Trophoblast cell (in vitro differentiated cells and primary cell): ENCODE data around the gene SMC2.

Experiments used
- DNase-seq, 2 donors: peaks; one replicate each; pipeline ENCODE4 v3.0.0-alpha.2; 2016
- H2AFZ ChIP-seq: 2 replicates; pipeline ENCODE4 v1.6.1; 2013; ENCODE audit warnings: low read length, moderate library complexity, mild to moderate bottlenecking; ENCODE audit not compliant: insufficient read depth, poor library complexity
- H2AK5ac ChIP-seq: 2 replicates; pipeline ENCODE4 v1.6.1; 2013; ENCODE audit warnings: mild to moderate bottlenecking, low read length
- H2BK120ac ChIP-seq: 2 replicates; pipeline ENCODE4 v1.6.1; 2013; ENCODE audit warnings: low read length, mild to moderate bottlenecking, moderate library complexity; ENCODE audit not compliant: insufficient read depth, poor library complexity
- H2BK12ac ChIP-seq: 2 replicates; pipeline ENCODE4 v1.6.1; 2013; ENCODE audit warnings: mild to moderate bottlenecking, low read length, moderate library complexity
- H2BK5ac ChIP-seq: 2 replicates; pipeline ENCODE4 v1.6.1; 2013; ENCODE audit warnings: low read length, low read depth, moderate library complexity, mild to moderate bottlenecking; ENCODE audit not compliant: poor library complexity
- H3K14ac ChIP-seq: 2 replicates; pipeline ENCODE4 v1.6.1; 2013; ENCODE audit warnings: mild to moderate bottlenecking, low read length
- H3K18ac ChIP-seq: 2 replicates; pipeline ENCODE4 v1.6.1; 2013; ENCODE audit warnings: mild to moderate bottlenecking, low read length
- H3K23ac ChIP-seq: 2 replicates; pipeline ENCODE4 v1.6.1; 2013; ENCODE audit warnings: low read length
- H3K27ac ChIP-seq: 2 replicates; pipeline ENCODE4 v1.5.1; 2013; ENCODE audit warnings: low read depth, mild to moderate bottlenecking, inconsistent platforms, low read length, moderate library complexity
- H3K27me3 ChIP-seq: 2 replicates; pipeline ENCODE4 v1.6.1; 2013; ENCODE audit warnings: inconsistent platforms, mild to moderate bottlenecking, low read length, moderate library complexity; ENCODE audit not compliant: insufficient read depth
- H3K36me3 ChIP-seq, 2 experiments: 1 replicate in 1 of 2; 2 replicates in 1 of 2; pipeline ENCODE4 v1.6.1; 2013; ENCODE audit warnings: low read length in 2 of 2, mild to moderate bottlenecking in 2 of 2, moderate library complexity in 1 of 2; ENCODE audit not compliant: insufficient read depth in 2 of 2, control insufficient read depth in 1 of 2
- H3K4ac ChIP-seq: 2 replicates; pipeline ENCODE4 v1.6.1; 2013; ENCODE audit warnings: low read depth, mild to moderate bottlenecking, low read length, moderate library complexity
- H3K4me1 ChIP-seq, 2 experiments: 1 replicate in 1 of 2; 2 replicates in 1 of 2; pipeline ENCODE4 v1.6.1; 2013; ENCODE audit warnings: low read length in 2 of 2, mild to moderate bottlenecking in 2 of 2, moderate library complexity in 1 of 2; ENCODE audit not compliant: insufficient read depth in 2 of 2, control insufficient read depth in 1 of 2
- H3K4me2 ChIP-seq: 2 replicates; pipeline ENCODE4 v1.6.1; 2013; ENCODE audit warnings: inconsistent platforms, mild to moderate bottlenecking, low read length, moderate library complexity
- H3K4me3 ChIP-seq: 2 replicates; pipeline ENCODE4 v1.5.1; 2013; ENCODE audit warnings: mild to moderate bottlenecking, low read depth, low read length, inconsistent platforms
- H3K79me1 ChIP-seq: one replicate; pipeline ENCODE4 v1.6.1; 2013; ENCODE audit warnings: low read length
- H3K79me2 ChIP-seq: 2 replicates; pipeline ENCODE4 v1.6.1; 2013; ENCODE audit warnings: low read length, mild to moderate bottlenecking; ENCODE audit not compliant: control insufficient read depth, insufficient read depth, poor library complexity
- H3K9ac ChIP-seq: 2 replicates; pipeline ENCODE4 v1.6.1; 2013; ENCODE audit warnings: mild to moderate bottlenecking, low read length
- H3K9me3 ChIP-seq: 2 replicates; pipeline ENCODE4 v1.6.1; 2013; ENCODE audit warnings: low read depth, mild to moderate bottlenecking, control low read depth, inconsistent platforms, low read length; ENCODE audit not compliant: insufficient read depth
- H4K12ac ChIP-seq: 2 replicates; pipeline ENCODE4 v1.6.1; 2013; ENCODE audit warnings: low read depth, mild to moderate bottlenecking, low read length, moderate library complexity
- H4K8ac ChIP-seq: 2 replicates; pipeline ENCODE4 v1.6.1; 2013; ENCODE audit warnings: low read depth, mild to moderate bottlenecking, low read length, moderate library complexity
- H4K91ac ChIP-seq: one replicate; pipeline ENCODE4 v1.6.1; 2013; ENCODE audit warnings: low read depth, mild to moderate bottlenecking, low read length, moderate library complexity
- WGBS: extraction: QIAGEN DNeasy Blood & Tissue Kit; methylation state at CpG from one replicate; pipeline ENCODE4 v1.1.7; 2013; ENCODE audit warnings: missing lambda C conversion rate; ENCODE audit not compliant: insufficient read length, insufficient coverage; ENCODE audit errors: extremely low coverage; 5-methylcytosine and 5-hydroxymethylcytosine counted together

The SMC2 gene

GRCh38 chr9:104092192-104092591, 1.9 kb upstream of the SMC2 start:
- Histone ChIP-seq H2BK5ac (no peak overlapping the region), H4K12ac (no peak overlapping the region), H2BK120ac (no peak overlapping the region), H4K8ac (no peak overlapping the region), H3K4me1 (peaks cover 2 to 6% of the 10 kb centered on the region in 2 experiments), H3K27ac (no peak overlapping the region), H3K9me3 (no peaks in the 10 kb centered on the region), H3K79me2 (peaks cover 3% of the 10 kb centered on the region), H3K79me1 (peaks cover 8% of the 10 kb centered on the region), H2AFZ (no peak overlapping the region), H3K4me3 (no peak overlapping the region), H3K4ac (no peak overlapping the region), H3K9ac (no peak overlapping the region), H3K14ac (no peak overlapping the region), H3K4me2 (no peak overlapping the region), H2AK5ac (no peak overlapping the region), H3K23ac (no peak overlapping the region), H3K36me3 (no peaks in the 10 kb centered on the region), H2BK12ac (no peak overlapping the region), H4K91ac (no peak overlapping the region), H3K18ac (no peak overlapping the region), H3K27me3 (no peaks in the 10 kb centered on the region)
- no CpG with 5 or more reads among the region's 2 CpGs for WGBS
- no peak for DNase-seq

DNA sequence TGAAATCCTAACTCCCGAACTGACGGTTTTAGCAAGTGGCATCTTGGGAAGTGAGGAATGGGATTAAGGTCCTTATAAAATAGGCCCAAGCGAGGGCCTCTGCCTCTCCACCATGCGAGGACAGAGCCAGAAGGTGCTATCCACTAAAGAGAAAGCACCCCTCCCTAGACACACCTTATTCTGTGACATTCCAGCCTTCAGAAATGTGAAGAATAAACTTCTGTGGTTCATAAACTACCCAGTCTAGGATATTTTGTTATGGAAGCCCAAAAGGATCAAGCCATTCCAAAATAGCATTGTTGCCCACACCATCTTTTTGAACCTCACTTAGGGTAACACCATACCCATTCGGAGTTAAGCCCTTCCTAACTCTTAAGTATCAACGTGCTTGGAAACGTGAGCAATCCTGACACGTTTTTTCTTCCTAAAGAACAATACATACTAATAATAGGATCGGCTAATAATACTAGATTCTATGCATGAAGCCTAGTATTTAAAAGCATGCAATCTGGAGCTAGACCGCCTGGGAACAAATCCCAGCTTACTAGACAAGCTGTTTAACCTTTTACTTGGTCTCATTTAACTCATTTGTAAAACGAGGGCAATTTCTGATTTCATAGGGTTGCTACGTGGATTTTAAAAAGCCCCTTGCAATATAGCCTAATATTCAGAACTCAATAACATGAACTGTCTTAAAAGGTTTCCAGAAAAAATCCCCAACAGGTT, 1.1 kb upstream of the SMC2 start:
- H4K91ac ChIP-seq: no peak overlapping the region
- no peak overlapping the region for H2BK5ac ChIP-seq
- H2BK120ac ChIP-seq: no peak overlapping the region
- H3K4me2 ChIP-seq: peak overlapping the region; percentile 85
- no peak overlapping the region for H3K23ac ChIP-seq
- peak overlapping the region; percentile 91 for H3K27ac ChIP-seq
- H2BK12ac ChIP-seq: no peak overlapping the region
- H3K4ac ChIP-seq: no peak overlapping the region
- no peak overlapping the region for H3K14ac ChIP-seq
- H2AFZ ChIP-seq: no peak overlapping the region
- no peaks in the 10 kb centered on the region for H3K27me3 ChIP-seq
- H3K9me3 ChIP-seq: no peaks in the 10 kb centered on the region
- H3K9ac ChIP-seq: peak overlapping the region; percentile 86
- peaks cover 3% of the 10 kb centered on the region for H3K79me2 ChIP-seq
- H3K79me1 ChIP-seq: peaks cover 8% of the 10 kb centered on the region
- H4K12ac ChIP-seq: peak overlapping the region; percentile 54
- H3K18ac ChIP-seq: no peak overlapping the region
- H3K4me3 ChIP-seq: peak overlapping the region; percentile 70
- peaks cover 2 to 6% of the 10 kb centered on the region in 2 experiments for H3K4me1 ChIP-seq
- no peak overlapping the region for H2AK5ac ChIP-seq
- H3K36me3 ChIP-seq: no peaks in the 10 kb centered on the region
- peak overlapping the region; percentile 84 for H4K8ac ChIP-seq
- DNase-seq: peak in 1 of 2 donors; percentile 7
- no CpG with 5 or more reads among the region's 12 CpGs for WGBS

GRCh38 chr9:104094534-104095015, 466 bp downstream of the SMC2 start:
- no CpG with 5 or more reads among the region's 18 CpGs for WGBS
- H3K27ac ChIP-seq: peak overlapping the region; percentile 79
- peak in 1 of 2 donors; percentile 13 for DNase-seq
- peaks cover 8% of the 10 kb centered on the region for H3K79me1 ChIP-seq
- H3K79me2 ChIP-seq: peaks cover 3% of the 10 kb centered on the region
- H4K91ac ChIP-seq: no peak overlapping the region
- peak overlapping the region; percentile 85 for H3K4me2 ChIP-seq
- no peak overlapping the region for H2BK5ac ChIP-seq
- H3K4me1 ChIP-seq: peaks cover 2 to 6% of the 10 kb centered on the region in 2 experiments
- H2BK12ac ChIP-seq: no peak overlapping the region
- peak overlapping the region; percentile 90 for H3K4me3 ChIP-seq
- H3K9ac ChIP-seq: peak overlapping the region; percentile 81
- H3K9me3 ChIP-seq: no peaks in the 10 kb centered on the region
- H2AK5ac ChIP-seq: no peak overlapping the region
- H2BK120ac ChIP-seq: no peak overlapping the region
- H2AFZ ChIP-seq: no peak overlapping the region
- H4K12ac ChIP-seq: no peak overlapping the region
- H3K27me3 ChIP-seq: no peaks in the 10 kb centered on the region
- H3K36me3 ChIP-seq: no peaks in the 10 kb centered on the region
- no peak overlapping the region for H3K4ac ChIP-seq
- peak overlapping the region; percentile 71 for H4K8ac ChIP-seq
- no peak overlapping the region for H3K23ac ChIP-seq
- H3K18ac ChIP-seq: no peak overlapping the region
- H3K14ac ChIP-seq: no peak overlapping the region

- Histone ChIP-seq H2BK5ac (no peak overlapping the region), H3K18ac (no peak overlapping the region), H3K79me2 (no peaks in the 10 kb centered on the region), H2BK120ac (no peak overlapping the region), H3K9ac (no peak overlapping the region), H3K14ac (no peak overlapping the region), H4K8ac (no peak overlapping the region), H3K4me1 (no peaks in the 10 kb centered on the region), H3K4me3 (no peak overlapping the region), H3K9me3 (no peaks in the 10 kb centered on the region), H2AFZ (no peak overlapping the region), H4K12ac (no peak overlapping the region), H3K79me1 (no peaks in the 10 kb centered on the region), H2AK5ac (no peak overlapping the region), H3K27me3 (no peaks in the 10 kb centered on the region), H2BK12ac (no peak overlapping the region), H3K36me3 (peaks cover 4 to 9% of the 10 kb centered on the region in 2 experiments), H3K4ac (no peak overlapping the region), H3K4me2 (no peak overlapping the region), H4K91ac (no peak overlapping the region), H3K27ac (no peak overlapping the region), H3K23ac (no peak overlapping the region)
- no peak for DNase-seq
- WGBS: no CpG with 5 or more reads among the region's 1 CpG
Observed at GRCh38 chr9:104099630-104100029, 5.5 kb downstream of the SMC2 start.
